Subcutaneous abdominal adipose tissue (tissue), 5 donors: Measurements from ENCODE around the gene TTYH1.
A peak's percentile ranks its signal among the peaks of the same experiment; 100 is the strongest.

Experiments used
- H3K27ac ChIP-seq: one replicate; pipeline ENCODE4 v1.7.0; 2013; ENCODE audit warnings: low read depth, mild to moderate bottlenecking, inconsistent platforms, low read length, moderate library complexity
- H3K27me3 ChIP-seq, 5 donors: one replicate each; pipeline ENCODE4 v1.7.0; 2013; ENCODE audit warnings: low read length in 5 of 5, inconsistent platforms in 1 of 5; ENCODE audit not compliant: control insufficient read depth in 5 of 5, insufficient read depth in 4 of 5
- H3K36me3 ChIP-seq, 5 donors: one replicate each; pipeline ENCODE4 v1.7.0; 2013; ENCODE audit warnings: low read length in 5 of 5; ENCODE audit not compliant: control insufficient read depth in 5 of 5, insufficient read depth in 5 of 5
- H3K4me1 ChIP-seq, 5 donors: one replicate each; pipeline ENCODE4 v1.7.0; 2013; ENCODE audit warnings: low read length in 5 of 5, mild to moderate bottlenecking in 3 of 5, moderate library complexity in 1 of 5; ENCODE audit not compliant: control insufficient read depth in 5 of 5, insufficient read depth in 5 of 5
- H3K4me3 ChIP-seq, 5 donors: one replicate each; pipeline ENCODE4 v1.7.0; 2013; ENCODE audit warnings: low read length in 5 of 5, low read depth in 1 of 5
- H3K9ac ChIP-seq, 5 donors: one replicate each; pipeline ENCODE4 v1.7.0; 2013; ENCODE audit warnings: low read length in 5 of 5, mild to moderate bottlenecking in 4 of 5, moderate library complexity in 3 of 5
- H3K9me3 ChIP-seq, 5 donors: one replicate each; pipeline ENCODE4 v1.7.0; 2013; ENCODE audit warnings: low read length in 5 of 5; ENCODE audit not compliant: control insufficient read depth in 5 of 5
- donor health status: healthy.
- donor health status: healthy.
- donor health status: healthy.
- donor health status: healthy.
- donor health status: healthy.

Gene TTYH1

DNA sequence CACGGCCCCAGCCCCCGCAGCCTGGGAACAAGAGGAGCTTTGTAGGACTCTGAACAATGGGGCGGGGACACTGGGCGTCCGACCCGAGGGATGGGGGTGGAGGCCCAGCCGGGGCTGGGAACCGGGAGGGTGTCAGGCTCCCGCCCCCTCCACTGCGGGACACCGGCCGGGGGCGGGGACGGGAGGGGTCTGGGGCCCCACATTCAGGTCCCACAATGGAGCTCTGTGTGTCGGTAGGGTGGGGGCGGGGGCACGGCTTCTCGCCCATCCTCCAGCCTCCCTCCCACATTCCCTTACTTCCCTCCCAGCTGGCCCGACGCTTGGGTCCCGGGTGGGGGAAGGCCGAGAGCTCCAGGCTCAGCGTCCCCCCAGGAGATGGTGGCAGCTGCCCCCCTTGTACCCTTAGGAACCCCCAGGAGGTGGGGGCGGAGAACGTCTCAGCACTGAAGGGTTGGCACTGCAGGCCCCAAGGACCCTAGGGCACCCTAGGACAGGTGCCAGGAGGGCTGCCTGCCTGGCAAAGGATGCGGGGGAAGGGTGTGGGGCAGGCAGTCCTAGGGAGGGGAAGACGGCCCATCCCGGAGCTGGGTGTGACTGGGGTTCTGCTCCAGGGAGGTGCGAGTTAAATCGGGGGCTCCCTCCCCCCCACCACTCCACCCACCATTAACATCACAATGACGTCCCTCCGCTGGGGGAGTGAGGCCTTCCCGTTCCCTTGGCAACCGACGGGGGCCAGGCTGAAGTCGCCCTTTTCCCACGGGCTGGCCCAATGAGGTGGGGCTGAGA lies 5.3 kb downstream of the TTYH1 start:
- Histone ChIP-seq H3K27me3 (peaks cover 26 to 61% (median 44%) of the 10 kb centered on the region in 5 donors), H3K36me3 (no peaks in the 10 kb centered on the region), H3K4me3 (no peak overlapping the region), H3K27ac (no peak overlapping the region), H3K9me3 (no peaks in the 10 kb centered on the region), H3K4me1 (peaks cover 3 to 32% (median 25%) of the 10 kb centered on the region in 5 donors), H3K9ac (peak overlapping the region in 1 of 5 donors; percentile 20)

DNA sequence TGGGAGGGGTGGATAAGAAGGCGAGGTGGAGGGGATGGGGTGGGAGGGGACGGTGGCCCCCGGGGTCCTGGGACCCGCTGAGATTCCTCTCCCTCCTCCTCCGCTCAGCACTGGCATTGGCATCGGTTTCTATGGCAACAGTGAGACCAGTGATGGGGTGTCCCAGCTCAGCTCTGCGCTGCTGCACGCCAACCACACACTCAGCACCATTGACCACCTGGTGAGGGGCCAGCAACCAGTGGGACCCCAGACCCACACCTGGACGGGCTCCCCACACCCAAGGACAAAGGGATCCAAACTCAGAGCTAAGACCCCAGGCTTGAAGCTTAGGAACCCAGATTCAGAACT lies 5.9 kb downstream of the TTYH1 start:
- Histone ChIP-seq H3K27ac (no peak overlapping the region), H3K4me3 (no peak overlapping the region), H3K27me3 (peaks cover 22 to 58% (median 43%) of the 10 kb centered on the region in 5 donors), H3K36me3 (no peaks in the 10 kb centered on the region), H3K9me3 (no peaks in the 10 kb centered on the region), H3K4me1 (peaks cover 3 to 27% (median 22%) of the 10 kb centered on the region in 5 donors), H3K9ac (no peak overlapping the region)

DNA sequence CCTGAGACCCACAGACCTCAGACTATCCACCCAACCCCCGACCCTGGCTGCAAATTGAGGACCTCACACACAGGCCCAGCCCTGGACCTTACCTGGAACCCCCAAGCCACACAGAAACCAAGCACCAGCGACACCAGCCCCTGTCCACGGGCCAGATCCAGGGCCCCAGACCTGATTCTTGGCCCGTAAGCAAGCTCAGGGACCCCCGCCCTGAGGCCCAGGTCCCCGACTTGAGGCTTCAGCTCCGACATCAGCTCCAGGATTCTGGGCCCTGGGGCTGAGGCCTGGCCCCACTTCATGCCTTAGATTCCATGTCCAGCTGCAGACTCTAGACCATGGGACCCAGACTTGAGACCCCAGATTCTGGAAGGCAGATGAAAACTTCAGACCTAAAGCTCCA lies 6.3 kb downstream of the TTYH1 start:
- H3K4me1 ChIP-seq: peaks cover 3 to 23% (median 18%) of the 10 kb centered on the region in 5 donors
- H3K27ac ChIP-seq: no peak overlapping the region
- H3K36me3 ChIP-seq: no peaks in the 10 kb centered on the region
- no peak overlapping the region for H3K9ac ChIP-seq
- H3K9me3 ChIP-seq: no peaks in the 10 kb centered on the region
- H3K4me3 ChIP-seq: no peak overlapping the region
- peaks cover 21 to 58% (median 43%) of the 10 kb centered on the region in 5 donors for H3K27me3 ChIP-seq

DNA sequence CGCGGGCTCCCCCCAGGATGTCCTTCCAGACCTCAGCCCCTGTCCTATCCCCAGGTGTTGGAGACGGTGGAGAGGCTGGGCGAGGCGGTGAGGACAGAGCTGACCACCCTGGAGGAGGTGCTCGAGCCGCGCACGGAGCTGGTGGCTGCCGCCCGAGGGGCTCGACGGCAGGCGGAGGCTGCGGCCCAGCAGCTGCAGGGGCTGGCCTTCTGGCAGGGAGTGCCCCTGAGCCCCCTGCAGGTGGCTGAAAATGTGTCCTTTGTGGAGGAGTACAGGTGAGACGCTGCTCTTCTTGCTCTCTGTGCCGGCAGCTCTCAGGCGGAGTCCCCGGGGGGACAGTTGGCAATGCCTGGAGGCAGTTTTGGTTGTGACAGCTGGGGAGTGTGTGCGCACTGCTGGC lies 6.9 kb downstream of the TTYH1 start:
- peaks cover 21 to 53% (median 37%) of the 10 kb centered on the region in 5 donors for H3K27me3 ChIP-seq
- H3K36me3 ChIP-seq: no peaks in the 10 kb centered on the region
- H3K4me1 ChIP-seq: peaks cover 3 to 17% (median 12%) of the 10 kb centered on the region in 5 donors
- H3K9me3 ChIP-seq: no peaks in the 10 kb centered on the region
- H3K27ac ChIP-seq: no peak overlapping the region
- no peak overlapping the region for H3K4me3 ChIP-seq
- no peak overlapping the region for H3K9ac ChIP-seq

DNA sequence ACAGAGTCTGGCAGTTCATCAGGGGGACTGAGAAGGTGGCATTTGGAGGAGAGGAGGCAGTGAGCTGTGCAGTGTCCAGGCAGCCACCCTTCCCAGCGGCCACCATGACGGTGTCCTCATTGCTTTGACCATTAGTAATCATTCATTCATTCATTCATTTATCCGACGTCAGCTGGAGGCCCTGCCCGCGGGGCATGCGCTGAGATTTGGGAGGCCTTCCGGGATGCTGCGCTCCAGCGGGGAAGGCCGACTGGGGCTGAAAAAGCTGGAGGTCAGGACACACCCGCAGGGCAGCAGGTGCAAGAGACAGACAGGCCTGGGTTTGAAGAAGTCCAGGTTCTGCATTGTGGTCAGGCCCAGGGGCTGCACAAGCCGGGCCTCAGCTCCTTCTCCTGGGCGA lies 8.9 kb downstream of the TTYH1 start:
- H3K9ac ChIP-seq: no peak overlapping the region
- H3K36me3 ChIP-seq: no peaks in the 10 kb centered on the region
- no peaks in the 10 kb centered on the region for H3K9me3 ChIP-seq
- peaks cover 0 to 8% (median 5%) of the 10 kb centered on the region in 5 donors for H3K4me1 ChIP-seq
- H3K4me3 ChIP-seq: no peak overlapping the region
- no peak overlapping the region for H3K27ac ChIP-seq
- H3K27me3 ChIP-seq: peaks cover 22 to 49% (median 35%) of the 10 kb centered on the region in 5 donors

DNA sequence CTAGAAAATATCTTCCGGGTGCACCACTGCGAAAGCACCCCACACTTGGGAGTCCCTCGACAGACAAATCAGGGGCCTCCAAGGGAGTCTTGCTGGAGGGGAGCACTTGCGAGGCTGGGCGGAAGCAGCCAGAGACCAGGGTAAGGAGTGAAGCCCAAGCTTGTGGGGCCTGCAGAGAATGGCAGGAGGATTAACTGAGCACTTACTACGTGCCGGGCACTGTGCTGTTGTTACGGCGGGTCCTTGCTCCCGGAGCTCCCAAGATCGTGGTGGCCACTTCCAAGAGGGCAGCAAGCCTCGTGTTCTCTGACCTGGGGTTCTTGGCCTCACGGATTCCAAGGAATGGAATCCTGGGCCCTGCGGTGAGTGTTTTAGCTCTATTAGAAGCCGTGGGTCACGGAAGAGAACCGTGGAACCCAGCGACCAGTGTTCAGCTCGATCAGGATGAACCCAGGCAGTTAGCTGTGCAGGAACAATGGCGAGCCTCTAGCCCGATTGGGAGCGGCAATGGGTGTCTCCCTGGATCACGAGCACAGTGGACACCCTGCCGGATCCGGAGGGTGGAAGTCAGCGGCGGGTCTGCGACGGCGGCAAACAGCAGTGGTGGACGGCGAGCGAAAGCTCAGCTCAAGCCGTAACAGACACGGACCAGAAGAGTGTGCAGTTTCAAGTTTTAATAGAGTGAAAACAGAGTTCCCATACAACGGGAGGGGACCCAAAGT lies 9.6 kb downstream of the TTYH1 start:
- H3K9ac ChIP-seq: no peak overlapping the region
- no peak overlapping the region for H3K27ac ChIP-seq
- peaks cover 23 to 49% (median 35%) of the 10 kb centered on the region in 5 donors for H3K27me3 ChIP-seq
- no peaks in the 10 kb centered on the region for H3K9me3 ChIP-seq
- H3K36me3 ChIP-seq: no peaks in the 10 kb centered on the region
- no peak overlapping the region for H3K4me3 ChIP-seq
- peaks cover 0 to 10% (median 5%) of the 10 kb centered on the region in 5 donors for H3K4me1 ChIP-seq

GRCh38 chr19:54425382-54425723 lies 10.1 kb downstream of the TTYH1 start:
- Histone ChIP-seq H3K27ac (no peak overlapping the region), H3K27me3 (peaks cover 23 to 52% (median 32%) of the 10 kb centered on the region in 5 donors), H3K4me1 (peaks cover 0 to 12% (median 9%) of the 10 kb centered on the region in 5 donors), H3K4me3 (no peak overlapping the region), H3K9ac (no peak overlapping the region), H3K36me3 (no peaks in the 10 kb centered on the region), H3K9me3 (no peaks in the 10 kb centered on the region)

DNA sequence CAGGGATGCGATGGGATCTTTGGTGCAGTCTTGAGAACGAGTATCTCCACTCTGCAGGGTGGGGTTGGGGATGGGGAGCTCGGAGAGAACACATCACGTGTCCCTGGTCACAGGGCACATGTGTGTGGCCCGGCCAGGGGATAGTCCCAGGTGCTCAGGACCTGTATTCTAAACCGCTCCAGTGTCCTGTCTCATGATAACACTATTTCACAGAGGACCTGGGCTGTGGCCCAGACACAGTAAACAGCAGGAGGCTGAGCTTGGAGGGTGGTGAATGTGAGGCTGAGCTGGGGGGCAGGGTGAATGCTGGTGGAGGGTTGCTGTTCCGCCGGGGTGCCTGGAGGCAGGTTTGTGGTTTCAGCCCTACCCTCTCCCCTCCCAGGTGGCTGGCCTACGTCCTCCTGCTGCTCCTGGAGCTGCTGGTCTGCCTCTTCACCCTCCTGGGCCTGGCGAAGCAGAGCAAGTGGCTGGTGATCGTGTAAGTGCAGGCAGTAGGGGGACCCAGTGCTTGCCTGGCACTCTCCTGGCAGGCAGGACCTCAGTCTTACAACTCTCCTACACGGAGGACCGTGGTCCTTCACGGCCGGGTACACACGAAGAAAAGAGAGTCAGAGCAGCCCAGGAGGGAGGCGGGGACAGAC lies 11.1 kb downstream of the TTYH1 start:
- peaks cover 0 to 17% (median 13%) of the 10 kb centered on the region in 5 donors for H3K4me1 ChIP-seq
- H3K27me3 ChIP-seq: peaks cover 15 to 45% (median 26%) of the 10 kb centered on the region in 5 donors
- no peak overlapping the region for H3K27ac ChIP-seq
- H3K9me3 ChIP-seq: no peaks in the 10 kb centered on the region
- H3K9ac ChIP-seq: no peak overlapping the region
- H3K4me3 ChIP-seq: no peak overlapping the region
- no peaks in the 10 kb centered on the region for H3K36me3 ChIP-seq

DNA sequence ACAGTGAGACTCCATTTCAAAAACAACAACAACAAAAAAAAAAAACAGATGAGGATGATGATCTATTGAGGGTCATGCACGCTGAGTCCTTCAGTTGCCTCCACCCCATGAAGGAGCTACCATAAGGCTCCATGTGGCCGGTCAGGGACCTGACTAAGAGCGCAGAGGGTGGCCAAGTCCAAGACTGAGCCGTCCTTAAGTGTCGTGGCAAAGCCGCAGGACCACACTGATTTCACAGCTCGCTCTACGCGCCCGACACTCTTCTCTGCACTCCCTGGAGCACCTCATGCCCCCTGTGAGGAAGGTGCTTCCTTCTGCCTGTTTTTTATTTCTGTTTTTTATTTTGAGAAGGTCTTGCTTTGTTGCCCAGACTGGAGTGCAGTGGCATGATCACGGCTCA lies 12.3 kb downstream of the TTYH1 start:
- Histone ChIP-seq H3K27ac (no peak overlapping the region), H3K4me3 (no peak overlapping the region), H3K36me3 (no peaks in the 10 kb centered on the region), H3K27me3 (peaks cover 8 to 36% (median 24%) of the 10 kb centered on the region in 5 donors), H3K4me1 (peaks cover 0 to 19% (median 15%) of the 10 kb centered on the region in 5 donors), H3K9me3 (no peaks in the 10 kb centered on the region), H3K9ac (no peak overlapping the region)
